LHCN-M2 (cell line): ENCODE results near the gene ABCC10. TPM values are rescaled to one million over a fixed set of nuclear protein-coding genes. Genes with fewer than 3 reads are reported as not detected.
A peak's percentile ranks its signal among the peaks of the same experiment; 100 is the strongest.
"Not testable (repeated sequence)": the region's sequence is repeated elsewhere in the genome, so short reads cannot be mapped to it uniquely, and the experiment has no call there.

Experiments used
- DNase-seq: peaks from one replicate; pipeline ENCODE4 v3.0.0-alpha.2; 2012; ENCODE audit warnings: low read depth
- total RNA-seq: library from RNA; depleted of rRNA; stranded (reverse); fragments of >200 nt; gene quantifications from 2 replicates; pipeline ENCODE4 v1.2.3, GENCODE V29; 2014

Gene ABCC10
- total RNA-seq, 1 experiment from 2014 or later, result 15.7 TPM

DNA sequence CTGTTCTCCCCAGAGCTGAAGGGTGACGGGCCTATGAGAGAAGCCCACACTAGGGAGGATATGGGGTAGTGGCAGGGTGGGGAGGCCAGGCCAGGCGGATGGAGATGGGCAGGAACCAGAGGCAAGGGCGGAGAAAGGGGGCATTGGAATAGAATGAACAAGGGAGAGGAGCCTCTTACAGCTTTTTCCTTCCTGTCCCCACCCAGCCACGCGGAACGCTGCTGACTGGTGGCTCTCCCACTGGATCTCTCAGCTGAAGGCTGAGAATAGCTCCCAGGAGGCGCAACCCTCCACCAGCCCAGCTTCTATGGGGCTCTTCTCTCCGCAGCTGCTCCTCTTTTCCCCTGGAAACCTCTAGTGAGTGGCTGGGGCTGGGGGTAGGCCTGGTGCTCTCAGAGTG, 17.2 kb downstream of the ABCC10 start:
- DNase-seq, result no peak

DNA sequence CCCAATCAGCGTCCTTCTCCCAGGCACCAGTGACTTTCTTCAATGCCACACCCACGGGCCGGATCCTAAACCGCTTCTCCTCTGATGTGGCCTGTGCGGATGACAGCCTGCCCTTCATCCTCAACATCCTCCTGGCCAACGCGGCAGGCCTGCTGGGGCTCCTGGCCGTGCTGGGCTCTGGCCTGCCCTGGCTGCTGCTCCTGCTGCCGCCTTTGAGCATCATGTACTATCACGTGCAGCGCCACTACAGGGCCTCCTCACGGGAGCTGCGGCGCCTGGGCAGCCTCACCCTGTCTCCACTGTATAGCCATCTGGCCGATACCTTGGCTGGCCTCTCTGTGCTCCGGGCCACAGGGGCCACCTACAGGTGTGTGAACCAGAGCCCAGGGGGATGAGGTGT, 18.2 kb downstream of the ABCC10 start:
- DNase-seq, result no peak

DNA sequence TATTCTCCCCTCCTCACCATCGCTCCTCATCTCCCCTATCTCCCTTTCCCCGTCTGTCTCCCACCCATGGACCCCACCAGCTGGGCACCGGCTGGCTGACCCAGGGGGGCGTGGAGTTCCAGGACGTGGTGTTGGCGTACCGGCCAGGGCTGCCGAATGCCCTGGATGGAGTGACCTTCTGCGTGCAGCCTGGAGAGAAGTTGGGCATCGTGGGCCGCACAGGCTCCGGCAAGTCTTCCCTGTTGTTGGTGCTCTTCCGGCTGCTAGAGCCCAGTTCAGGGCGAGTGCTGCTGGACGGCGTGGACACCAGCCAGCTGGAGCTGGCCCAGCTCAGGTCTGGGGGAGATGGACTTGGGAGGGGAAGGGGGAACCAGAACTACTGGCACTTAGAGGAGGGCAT, 20.3 kb downstream of the ABCC10 start:
- no peak for DNase-seq

DNA sequence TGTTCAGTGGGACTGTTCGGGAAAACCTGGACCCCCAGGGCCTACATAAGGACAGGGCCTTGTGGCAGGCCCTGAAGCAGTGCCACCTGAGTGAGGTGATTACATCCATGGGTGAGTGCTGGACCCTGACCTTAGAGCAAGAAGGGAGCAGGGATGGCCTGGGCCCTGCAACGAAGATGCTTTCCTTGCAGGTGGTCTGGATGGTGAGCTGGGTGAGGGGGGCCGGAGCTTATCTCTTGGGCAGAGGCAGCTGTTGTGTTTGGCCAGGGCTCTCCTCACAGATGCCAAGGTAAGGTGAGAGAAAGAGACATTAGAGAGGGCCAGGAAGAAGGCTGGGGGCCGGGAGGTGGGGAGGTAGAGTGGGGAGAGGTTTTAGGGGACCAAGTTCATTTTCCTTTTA, 21.6 kb downstream of the ABCC10 start:
- no peak for DNase-seq

DNA sequence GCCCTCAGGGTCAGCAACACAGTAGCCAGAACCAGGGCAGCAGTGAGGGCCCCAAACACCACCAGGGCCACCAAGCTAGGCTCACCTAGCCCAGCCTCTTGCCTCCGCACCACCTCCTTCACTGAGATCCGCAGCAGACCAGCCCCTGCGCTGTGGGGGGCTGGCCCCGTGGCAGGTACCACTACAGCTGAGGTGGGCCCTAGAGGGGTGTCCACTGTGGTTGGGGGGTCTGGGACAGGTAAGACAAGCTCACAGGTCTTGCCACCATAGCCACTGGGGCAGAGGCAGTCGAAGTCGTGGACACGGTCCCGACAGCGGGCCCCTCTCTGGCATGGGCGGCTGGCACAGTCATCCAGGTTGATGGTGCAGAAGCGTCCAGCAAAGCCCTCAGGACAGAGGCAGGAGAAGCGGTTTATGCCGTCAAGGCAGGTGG, 23.4 kb downstream of the ABCC10 start:
- DNase-seq, result no peak

DNA sequence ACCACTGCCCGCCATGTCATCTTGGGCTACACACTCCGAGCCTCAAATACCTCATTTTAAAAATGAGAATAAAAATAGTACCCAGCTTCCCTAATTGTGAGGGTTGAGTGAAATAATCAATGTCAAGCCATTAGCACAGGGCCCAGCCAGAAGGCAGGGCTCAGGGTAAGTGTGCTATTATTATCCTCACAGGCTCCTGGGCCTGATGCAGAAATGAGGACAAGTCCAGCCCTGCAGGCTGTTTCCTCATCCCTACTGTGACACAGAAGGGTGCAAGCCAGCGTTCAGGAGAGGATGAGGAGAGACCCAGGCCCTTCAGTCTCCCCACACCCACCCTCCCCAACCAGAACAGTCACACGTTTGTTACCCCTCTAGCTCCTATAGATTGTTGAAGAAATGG, 24.0 kb downstream of the ABCC10 start:
- no peak for DNase-seq

DNA sequence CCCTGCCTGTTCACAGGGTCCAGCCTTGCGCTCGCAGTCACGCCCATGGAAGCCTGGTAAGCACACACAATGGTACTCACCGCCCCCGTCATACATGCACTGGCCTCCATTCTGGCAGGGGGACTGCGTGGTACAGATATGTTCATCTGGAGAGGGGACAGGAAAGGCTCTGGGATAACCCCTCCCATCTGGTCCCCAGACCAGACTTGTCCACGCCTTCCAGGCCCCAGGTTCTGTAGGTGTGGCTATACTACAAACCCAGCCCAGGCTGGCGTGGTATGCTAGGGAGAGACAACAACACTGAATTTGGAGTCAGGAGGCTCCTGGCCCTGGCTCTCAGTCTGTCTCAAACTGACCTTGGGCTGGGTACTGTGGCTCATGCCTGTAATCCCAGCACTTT, 24.6 kb downstream of the ABCC10 start:
- no peak for DNase-seq

DNA sequence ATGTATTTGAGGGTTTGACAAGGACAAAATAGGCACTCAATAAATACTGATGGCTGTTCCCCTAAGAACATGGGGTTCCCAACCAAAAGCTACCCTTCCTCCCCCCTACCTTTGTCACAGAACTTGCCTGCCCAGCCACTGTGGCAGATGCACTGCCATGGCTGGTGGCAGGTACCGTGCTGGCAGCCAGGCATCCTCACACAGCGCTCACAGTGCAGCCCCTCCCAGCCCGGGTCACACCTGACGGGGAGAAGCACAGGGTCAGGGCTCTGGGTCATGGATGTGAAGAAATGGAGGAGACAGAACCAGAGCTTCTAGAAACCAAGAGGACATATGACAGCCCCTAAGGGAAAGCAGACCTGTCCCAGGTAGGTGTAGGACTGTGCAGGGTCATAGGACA, 25.6 kb downstream of the ABCC10 start:
- DNase-seq, result no peak

DNA sequence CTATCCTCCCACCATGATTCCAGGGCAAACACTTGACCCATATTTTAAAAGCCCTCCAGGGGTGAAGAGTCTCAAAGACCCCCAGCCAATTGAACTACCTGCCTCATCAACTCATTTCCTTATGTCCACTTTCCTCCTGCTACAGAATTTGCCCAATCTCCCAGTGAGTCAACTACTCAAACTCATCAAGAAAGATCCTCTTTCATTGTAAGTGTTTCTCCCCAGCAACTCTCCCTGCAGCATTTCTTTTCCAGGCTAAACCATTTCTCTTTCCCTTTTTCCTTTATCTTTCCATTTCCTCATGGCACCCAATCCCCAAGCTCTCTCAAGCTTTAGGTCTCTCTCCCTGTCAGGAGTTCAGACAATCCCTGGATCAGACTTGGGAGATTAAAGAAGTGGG, 26.5 kb downstream of the ABCC10 start:
- no peak for DNase-seq

DNA sequence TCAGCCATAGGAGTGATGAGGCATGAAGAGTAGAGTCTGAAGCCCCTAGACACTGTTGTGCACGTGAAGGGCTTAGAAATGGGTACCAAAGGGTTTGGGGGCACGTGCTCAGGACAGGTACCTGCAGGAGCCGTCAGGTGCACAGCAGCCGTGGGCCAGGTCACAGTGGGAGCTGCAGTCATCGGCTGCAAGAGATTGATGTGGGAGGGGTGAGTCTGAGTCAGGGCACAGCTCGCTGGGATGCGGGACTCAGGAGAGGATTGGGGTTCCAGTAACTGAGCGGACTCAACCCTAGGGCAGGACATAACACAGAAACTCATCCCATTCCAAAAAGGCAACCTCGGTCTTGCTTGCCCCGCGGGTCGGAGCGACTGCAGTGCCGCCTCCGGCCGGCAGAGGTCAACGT, 27.0 kb downstream of the ABCC10 start:
- DNase-seq, result no peak

DNA sequence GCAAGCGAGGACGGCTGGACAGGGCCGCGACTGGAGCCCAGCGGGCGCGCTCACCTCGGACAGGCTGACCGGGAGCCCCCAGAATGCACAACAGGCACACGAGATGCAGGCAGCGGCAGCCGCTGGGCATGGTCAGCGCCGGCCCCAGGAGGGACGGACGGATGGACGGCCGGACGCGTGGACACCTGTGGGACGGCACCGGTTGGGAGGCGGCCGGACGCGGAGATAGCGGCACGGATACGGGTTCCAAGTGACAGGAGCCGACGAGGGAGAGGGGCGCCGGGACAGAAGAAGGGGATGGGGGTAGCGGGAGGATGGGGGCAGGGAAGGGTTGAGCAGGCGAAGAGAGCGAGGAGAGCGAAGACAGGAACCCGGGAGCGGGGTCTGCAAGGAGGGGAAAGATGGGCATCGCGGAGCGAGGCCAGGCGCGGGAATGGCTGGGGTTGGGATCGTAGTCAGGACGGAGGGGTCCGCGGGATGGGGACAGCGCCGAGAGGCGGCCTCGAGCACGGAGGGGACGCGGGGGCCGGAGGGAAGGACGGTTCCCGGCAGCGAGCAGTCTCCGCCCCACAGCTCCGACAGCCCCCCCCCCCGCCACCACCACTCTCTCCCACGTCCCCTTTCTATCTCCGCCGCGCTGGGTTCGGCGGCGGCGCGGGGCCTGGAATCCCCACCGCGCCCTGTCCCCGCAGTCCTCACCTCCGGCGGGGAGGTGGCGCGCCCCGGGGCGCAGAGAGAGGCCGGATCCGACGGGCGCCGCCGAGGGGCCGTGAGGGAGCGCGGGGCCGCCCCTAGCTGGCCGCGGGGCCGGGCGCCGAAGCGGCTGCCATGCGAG, 27.6 kb downstream of the ABCC10 start:
- DNase-seq, result peak; percentile 81

DNA sequence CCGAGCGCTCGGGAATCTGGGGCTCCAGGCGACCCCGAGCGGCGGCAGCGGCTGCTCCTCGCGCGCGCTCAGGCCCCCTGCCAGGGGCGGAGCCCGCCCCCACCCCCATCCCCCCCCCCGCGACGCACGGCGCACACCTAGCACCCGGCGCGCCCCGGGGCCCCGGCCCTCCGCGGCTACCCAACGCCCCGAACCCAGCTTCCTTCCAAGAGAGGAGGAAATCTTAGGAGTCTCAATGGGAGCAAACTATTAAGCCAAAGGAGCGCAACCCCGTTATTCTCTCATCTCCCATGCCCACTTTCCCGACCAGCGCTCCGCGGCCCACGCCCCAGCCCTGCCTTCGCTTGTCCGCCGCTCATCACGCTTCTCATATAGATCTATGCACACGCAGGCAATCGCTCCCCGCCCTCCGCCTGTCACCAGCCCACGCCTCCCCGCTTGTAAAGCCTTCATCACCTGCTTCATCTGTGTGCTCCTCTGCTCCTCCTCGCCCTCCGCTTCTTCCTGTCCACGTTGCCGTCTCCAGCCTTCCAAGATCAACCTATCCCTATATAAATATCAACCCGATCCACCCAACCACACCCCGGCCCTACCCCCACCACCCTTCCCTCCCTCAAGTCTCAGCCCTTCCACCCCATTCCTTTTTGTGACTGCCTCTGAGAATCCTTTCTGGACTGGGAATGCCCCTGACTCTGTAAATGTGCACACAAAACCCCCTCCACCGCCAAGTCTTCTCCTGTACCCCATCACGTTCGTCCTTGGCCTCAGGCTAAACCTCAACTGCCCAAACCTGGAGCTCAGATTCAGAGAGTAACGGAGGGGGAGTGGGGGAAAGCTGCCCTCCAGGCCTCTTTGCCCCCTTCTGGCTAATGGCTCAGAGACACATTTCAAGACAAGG, 28.4 kb downstream of the ABCC10 start, which contains the start of gene DLK2:
Gene DLK2 (minus strand): TSS at position 18 of the 898 bp plus-strand sequence. CDS start 723 bp downstream, outside the sequence.
- no peak for DNase-seq

DNA sequence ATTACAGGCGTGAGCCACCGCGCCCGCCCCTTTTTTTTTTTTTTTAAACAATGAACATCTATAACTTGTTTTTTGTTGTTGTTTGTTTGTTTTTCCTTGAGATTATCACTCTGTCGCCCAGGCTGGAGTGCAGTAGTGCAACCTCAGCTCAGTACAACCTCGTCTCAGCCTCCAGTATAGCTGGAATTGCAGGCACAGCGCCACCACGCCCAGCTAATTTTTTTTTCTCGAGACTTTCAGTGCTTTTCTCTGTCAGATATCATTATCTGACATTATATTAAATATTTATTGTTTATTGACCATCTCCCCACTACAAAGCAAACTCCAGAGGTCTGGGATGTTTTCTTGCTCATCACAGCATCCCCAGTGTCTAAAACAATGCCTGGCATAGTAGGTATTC, 30.3 kb downstream of the ABCC10 start:
- DNase-seq, result no peak

DNA sequence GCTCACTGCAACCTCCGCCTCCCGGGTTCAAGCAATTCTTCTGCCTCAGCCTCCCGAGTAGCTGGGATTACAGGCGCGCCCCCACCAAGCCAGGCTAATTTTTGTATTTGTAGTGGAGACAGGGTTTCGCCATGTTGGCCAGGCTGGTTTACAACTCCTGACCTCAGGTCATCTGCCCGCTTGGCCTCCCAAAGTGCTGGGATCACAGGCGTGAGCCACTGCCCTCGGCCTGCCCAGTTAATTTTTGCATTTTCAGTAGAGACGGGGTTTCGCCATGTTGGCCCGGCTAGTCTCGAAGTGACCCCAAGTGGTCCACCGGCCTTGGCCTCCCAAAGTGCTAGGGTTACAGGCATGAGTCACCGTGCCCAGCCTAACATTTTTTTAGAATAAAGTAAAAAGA, 30.8 kb downstream of the ABCC10 start:
- not testable (repeated sequence) for DNase-seq

DNA sequence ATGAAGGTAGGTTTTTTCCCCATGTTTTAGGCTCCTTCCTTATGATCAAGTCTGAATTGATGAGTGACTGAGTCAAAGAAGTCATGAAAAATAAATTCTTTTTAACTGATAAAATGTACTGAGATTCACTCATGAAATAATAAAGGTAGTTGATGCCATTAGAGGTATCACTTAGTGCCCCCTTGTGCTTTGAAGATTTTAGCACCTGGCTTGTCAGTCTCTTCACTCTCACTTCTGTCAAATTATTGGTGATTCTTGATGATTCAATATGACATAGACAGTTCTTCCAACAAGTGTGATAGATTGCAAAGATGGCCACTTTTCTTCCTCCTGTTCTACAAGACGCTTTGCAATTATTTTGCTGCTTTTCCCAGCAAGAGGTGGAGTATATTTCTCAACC, 32.2 kb downstream of the ABCC10 start:
- no peak for DNase-seq

DNA sequence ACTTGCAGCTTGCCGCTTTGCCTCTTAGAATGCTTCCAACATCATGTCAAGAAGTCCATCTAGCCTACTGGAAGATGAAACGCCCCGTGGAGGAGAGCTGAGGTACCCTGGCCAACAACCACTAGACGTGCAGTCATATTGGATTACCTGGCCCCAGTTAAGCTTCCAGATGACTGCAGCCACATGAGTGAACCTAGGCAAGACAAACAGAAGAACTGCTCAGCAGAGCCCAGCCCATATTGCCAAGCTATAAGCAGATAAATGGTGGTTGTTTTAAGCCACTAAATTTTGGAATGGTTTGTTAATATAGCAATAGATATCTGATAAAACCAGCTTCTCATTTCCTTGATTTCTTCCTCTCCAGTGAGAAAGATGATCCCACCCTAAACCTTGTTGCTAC, 32.7 kb downstream of the ABCC10 start:
- no peak for DNase-seq

DNA sequence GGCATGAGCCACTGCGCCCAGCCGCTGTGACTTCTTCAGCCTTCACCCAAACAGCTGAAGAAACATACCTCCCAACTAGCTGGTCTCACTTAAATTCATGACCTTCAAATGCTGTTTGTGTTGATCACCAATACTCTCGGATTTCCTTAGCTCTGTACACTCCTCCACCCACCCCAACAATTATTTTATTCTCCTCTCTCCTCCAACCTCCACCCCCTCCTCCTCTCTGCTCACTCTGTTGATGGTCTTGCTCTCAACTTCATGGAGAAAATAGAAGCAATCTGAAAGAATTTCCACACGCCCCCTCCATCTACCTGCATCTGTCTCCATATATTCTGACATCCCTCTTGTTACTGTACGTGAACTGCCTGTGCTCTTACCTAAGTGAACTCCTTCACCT, 34.6 kb downstream of the ABCC10 start:
- no peak for DNase-seq

DNA sequence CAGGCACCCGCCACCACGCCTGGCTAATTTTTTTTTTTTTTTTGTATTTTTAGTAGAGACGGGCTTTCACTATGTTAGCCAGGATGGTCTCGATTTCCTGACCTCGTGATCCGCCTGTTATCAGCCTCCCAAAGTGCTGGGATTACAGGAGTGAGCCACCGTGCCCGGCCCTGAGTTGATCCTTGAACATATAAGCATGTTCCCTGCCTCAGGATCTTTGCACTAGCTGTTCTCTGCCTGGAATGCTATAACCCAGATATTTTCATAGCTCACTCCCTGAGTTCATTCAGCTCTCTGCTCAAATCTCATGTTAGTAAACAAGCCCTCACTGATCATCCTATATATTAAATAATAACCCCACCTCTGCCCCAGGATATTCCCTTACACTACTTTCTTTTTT, 37.0 kb downstream of the ABCC10 start:
- DNase-seq, result no peak

DNA sequence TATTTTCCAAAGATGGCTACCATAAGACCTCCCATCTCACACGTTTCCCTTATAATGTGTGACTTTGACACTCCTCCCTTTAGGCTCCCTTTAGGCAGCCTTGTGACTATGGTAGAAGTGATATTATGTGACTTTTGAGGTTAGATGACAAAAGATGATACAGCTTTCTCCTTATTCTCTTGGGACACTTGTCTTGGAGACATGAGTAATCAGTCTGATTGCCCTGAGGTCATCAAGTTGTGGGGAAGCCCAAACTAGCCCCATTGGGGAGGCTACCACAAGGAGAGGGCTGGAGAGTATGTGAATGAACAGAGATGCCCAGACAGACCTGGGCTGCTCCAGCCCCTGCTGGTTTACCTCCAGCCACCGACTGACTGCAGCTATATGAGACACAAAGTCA, 38.6 kb downstream of the ABCC10 start:
- peak; percentile 28 for DNase-seq

DNA sequence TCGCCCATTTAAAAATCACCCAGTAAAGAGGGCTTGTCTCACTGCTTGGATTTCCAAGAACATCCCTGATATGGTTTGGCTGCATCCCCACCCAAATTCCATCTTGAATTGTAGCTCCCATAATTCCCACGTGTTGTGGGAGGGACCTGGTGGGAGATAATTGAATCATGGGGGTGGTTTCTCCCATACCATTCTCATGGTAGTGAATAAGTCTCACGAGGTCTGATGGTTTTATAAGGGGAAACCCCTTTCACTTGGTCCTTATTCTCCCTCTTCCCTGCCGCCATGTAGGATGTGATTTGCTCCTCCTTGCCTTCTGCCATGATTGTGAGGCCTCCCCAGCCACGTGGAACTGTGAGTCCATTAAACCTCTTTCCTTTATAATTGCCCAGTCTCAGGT, 39.9 kb downstream of the ABCC10 start:
- not testable (repeated sequence) for DNase-seq

DNA sequence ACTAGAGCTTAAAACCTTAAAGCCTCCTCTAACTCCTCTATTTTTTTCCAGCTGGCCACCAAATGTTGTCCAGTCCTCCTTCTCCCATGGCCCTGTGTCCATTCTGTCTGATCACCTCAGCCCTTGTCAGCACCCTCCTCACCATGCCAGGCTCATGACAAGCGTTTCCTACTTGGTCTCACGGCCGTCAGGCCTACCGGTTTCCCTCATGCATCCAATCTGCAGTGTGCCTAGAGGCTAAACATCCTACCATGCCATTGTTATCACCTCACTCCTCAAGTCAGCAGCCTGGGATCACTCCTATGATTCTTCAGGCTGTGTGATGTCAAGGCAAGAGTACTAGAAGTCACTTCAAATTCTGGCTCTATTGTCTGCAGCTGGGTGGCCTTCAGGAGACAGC, 40.4 kb downstream of the ABCC10 start:
- no peak for DNase-seq

DNA sequence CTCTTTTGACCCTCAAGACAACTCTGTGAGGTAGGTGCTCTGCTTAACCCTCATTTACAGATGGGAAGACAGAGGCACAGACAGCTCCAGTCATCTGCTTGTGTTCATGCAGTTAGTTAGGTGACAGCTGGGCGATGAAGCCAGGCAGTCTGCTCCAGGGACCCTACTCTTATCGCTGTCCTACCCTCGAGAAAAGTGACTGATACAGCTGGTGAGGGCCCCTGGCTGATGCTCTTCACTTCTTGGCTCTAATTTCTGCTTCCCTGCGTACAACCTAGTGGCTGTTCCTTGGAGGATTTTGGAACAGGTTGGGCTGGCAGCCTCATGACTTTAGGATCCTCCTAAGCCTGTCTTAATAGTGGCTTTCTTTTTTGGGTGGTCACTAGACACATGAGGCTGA, 40.9 kb downstream of the ABCC10 start:
- no peak for DNase-seq
